Left lung (tissue), 10 donors: Measurements from ENCODE around the gene OR51I2. TPM values are rescaled to one million over a fixed set of nuclear protein-coding genes. Genes with fewer than 3 reads are reported as not detected.

Experiments used
- ATAC-seq: fragments of 200-7000 bp; cut with Tn5 transposase; one replicate; pipeline ENCODE4 v1.9.1; 2020; ENCODE audit warnings: moderate library complexity
- DNase-seq, 4 donors: peaks; one replicate each; pipeline ENCODE4 v3.0.0-alpha.2; 2013 to 2020
- H3K27ac ChIP-seq, 2 donors: fragments of 200-600 bp; sonication (generic) in 1 of 2; one replicate each; pipeline versions ENCODE4 v1.5.0 to v1.8.0; 2020 to 2021
- H3K27me3 ChIP-seq, 2 donors: fragments of 200-600 bp; sonication (generic) in 1 of 2; one replicate each; pipeline versions ENCODE4 v1.5.0 to v1.8.0; 2020 to 2021
- H3K36me3 ChIP-seq, 2 donors: fragments of 200-600 bp; sonication (generic) in 1 of 2; one replicate each; pipeline versions ENCODE4 v1.5.0 to v1.8.0; 2020 to 2021
- H3K4me1 ChIP-seq, 2 donors: fragments of 200-600 bp; one replicate each; pipeline ENCODE4 v1.8.0; 2021
- H3K4me3 ChIP-seq, 2 donors: fragments of 200-600 bp; sonication (generic) in 1 of 2; one replicate each; pipeline versions ENCODE4 v1.5.0 to v1.8.0; 2020 to 2021; ENCODE audit warnings: mild to moderate bottlenecking in 1 of 2
- H3K9me3 ChIP-seq, 2 donors: fragments of 200-600 bp; sonication (generic) in 1 of 2; one replicate each; pipeline versions ENCODE4 v1.5.0 to v1.8.0; 2020 to 2021
- CTCF ChIP-seq, 2 donors: fragments of 200-600 bp; sonication (generic) in 1 of 2; IDR thresholded peaks; one replicate each; pipeline versions ENCODE4 v1.5.0 to v1.8.0; 2021; ENCODE audit warnings: antibody characterized with exemption in 2 of 2
- intact Hi-C, 2 donors: fragments of 100-400 bp; cut with DNase I; formaldehyde crosslinking; loops; one replicate each; pipeline versions ENCODE4 v1.11.2 to v1.14.2; 2022
- polyA plus RNA-seq, 6 donors: library from polyadenylated mRNA; unstranded; fragments of 120-200 nt; gene quantifications; one replicate each; pipeline ENCODE4 v1.2.1, GENCODE V29; 2013; ENCODE audit not compliant: insufficient read length in 6 of 6
- total RNA-seq, 2 donors: library from RNA; stranded (reverse); fragmentation: NEBNext Ultra II Directional; extraction: Animal tissue kit (Norgen Biotek cat#: 25700); gene quantifications; one replicate each; pipeline ENCODE4 v1.2.1, GENCODE V29; 2021
- donor health status: DM: no; HTN: yes; CAD: no.
- donor health status: DM: no; HTN: no; CAD: no.

Gene OR51I2
- total and polyA plus RNA-seq, 8 donors, result 0.04 to 0.07 TPM; not detected in 6

- DNase-seq (no peak), ATAC-seq (no peak)
- Histone ChIP-seq H3K36me3 (no peaks in the 10 kb centered on the region), H3K9me3 (no peaks in the 10 kb centered on the region), H3K27ac (no peak within 1 kb of the TSS), H3K27me3 (no peaks in the 10 kb centered on the region), H3K4me3 (no peak within 1 kb of the TSS), H3K4me1 (no peaks in the 10 kb centered on the region)
- intact Hi-C loops, result no loop called here
- TF ChIP-seq CTCF (IDR thresholded peaks at IDR 0.05), result no peak
Observed at GRCh38 chr11:5441414-5441813, 7.7 kb upstream of the OR51I2 start, which contains the start of gene OR51I1. OR51I1 (minus strand) TSS chr11:5441514; CDS start chr11:5441514, 0 bp downstream.

- Histone ChIP-seq H3K36me3 (no peaks in the 10 kb centered on the region), H3K4me3 (no peak overlapping the region), H3K9me3 (no peaks in the 10 kb centered on the region), H3K27me3 (no peaks in the 10 kb centered on the region), H3K4me1 (no peaks in the 10 kb centered on the region), H3K27ac (no peak overlapping the region)
- intact Hi-C loops, result no loop called here
- DNase-seq, result no peak
- no peak for TF ChIP-seq CTCF (IDR thresholded peaks at IDR 0.05)
- ATAC-seq, result no peak
Observed at GRCh38 chr11:5443835-5444393, 5.2 kb upstream of the OR51I2 start.

- Histone ChIP-seq H3K4me3 (no peak overlapping the region), H3K27me3 (no peaks in the 10 kb centered on the region), H3K36me3 (no peaks in the 10 kb centered on the region), H3K27ac (no peak overlapping the region), H3K9me3 (no peaks in the 10 kb centered on the region), H3K4me1 (no peaks in the 10 kb centered on the region)
- intact Hi-C loops, result no loop called here
- TF ChIP-seq CTCF (IDR thresholded peaks at IDR 0.05), result no peak
- no peak for DNase-seq
- no peak for ATAC-seq
Observed at GRCh38 chr11:5449432-5449831, 309 bp downstream of the OR51I2 start.

- Histone ChIP-seq H3K36me3 (no peaks in the 10 kb centered on the region), H3K9me3 (no peaks in the 10 kb centered on the region), H3K27me3 (no peaks in the 10 kb centered on the region), H3K4me3 (no peak overlapping the region), H3K4me1 (no peaks in the 10 kb centered on the region), H3K27ac (no peak overlapping the region)
- peak in 1 of 4 donors; percentile 54 for DNase-seq
- ATAC-seq, result no peak
- intact Hi-C loops, result no loop called here
- TF ChIP-seq CTCF (IDR thresholded peaks at IDR 0.05), result no peak
Observed at GRCh38 chr11:5460983-5461621, 12.0 kb downstream of the OR51I2 start.

- TF ChIP-seq CTCF (IDR thresholded peaks at IDR 0.05), result no peak
- Histone ChIP-seq H3K9me3 (no peaks in the 10 kb centered on the region), H3K27me3 (no peaks in the 10 kb centered on the region), H3K36me3 (no peaks in the 10 kb centered on the region), H3K4me3 (no peak overlapping the region), H3K4me1 (no peaks in the 10 kb centered on the region), H3K27ac (no peak overlapping the region)
- DNase-seq, result peak in 1 of 4 donors; percentile 9
- no peak for ATAC-seq
- intact Hi-C loops, result no loop called here
Observed at GRCh38 chr11:5467527-5467926, 18.4 kb downstream of the OR51I2 start.
